AG04449 (cell line): ENCODE data around the gene CIPC.

Source experiments
- CTCF ChIA-PET: fragments of 350-600 bp; formaldehyde crosslinking; extraction: SDS; loops from one replicate; lab custom pipeline; 2021; ENCODE audit warnings: antibody characterized with exemption; lab: Yijun Ruan, JAX
- POLR2A ChIA-PET: fragments of 400-600, 350-600 bp; formaldehyde crosslinking; extraction: SDS; loops from one replicate; lab custom pipeline; 2020; ENCODE audit warnings: antibody characterized with exemption, inconsistent platforms; lab: Yijun Ruan, JAX
- DNase-seq: peaks from one replicate; pipeline ENCODE4 v3.0.0-alpha.2; 2010; ENCODE audit warnings: low read depth, low spot score
- H3K4me3 ChIP-seq: 2 replicates; pipeline ENCODE4 v1.5.1; 2011; ENCODE audit warnings: low read depth, mild to moderate bottlenecking, control low read depth, low read length
- TF ChIP-seq, protein P1 (sequence below): IDR thresholded peaks from one replicate; pipeline ENCODE4 v1.5.1; 2011; ENCODE audit warnings: mild to moderate bottlenecking, moderate library complexity, low read length, control low read depth, inconsistent platforms; ENCODE audit not compliant: insufficient read depth; ENCODE audit errors: missing control alignments

Gene CIPC

DNA sequence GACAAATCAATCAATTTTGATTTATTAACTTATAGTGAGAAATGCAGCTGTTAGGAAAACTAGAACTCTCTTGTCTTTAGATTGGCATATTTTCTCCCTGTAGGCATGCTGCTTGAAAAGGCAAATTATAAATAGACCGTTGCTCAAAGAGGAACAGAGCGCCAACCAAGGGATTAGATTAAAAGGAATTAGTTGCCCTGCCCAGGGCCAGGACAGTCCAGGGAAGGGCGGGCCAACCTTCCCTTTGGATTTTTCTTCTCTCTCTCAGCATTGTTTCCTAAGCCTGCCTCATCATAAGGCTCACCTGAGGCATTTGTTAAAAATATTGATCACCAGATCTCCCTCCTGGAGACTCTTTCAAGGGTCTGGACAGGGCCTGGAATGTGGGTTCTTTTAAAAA is 8.6 kb downstream of the CIPC start:
- H3K4me3 ChIP-seq: no peak overlapping the region
- no peak for DNase-seq
- CTCF ChIA-PET: interaction anchor here (1.3 kb wide), 1 partner anchor 209 kb away, joined by 4 read pairs; no protein-coding TSS in a partner anchor
- TF ChIP-seq, protein P1, sequence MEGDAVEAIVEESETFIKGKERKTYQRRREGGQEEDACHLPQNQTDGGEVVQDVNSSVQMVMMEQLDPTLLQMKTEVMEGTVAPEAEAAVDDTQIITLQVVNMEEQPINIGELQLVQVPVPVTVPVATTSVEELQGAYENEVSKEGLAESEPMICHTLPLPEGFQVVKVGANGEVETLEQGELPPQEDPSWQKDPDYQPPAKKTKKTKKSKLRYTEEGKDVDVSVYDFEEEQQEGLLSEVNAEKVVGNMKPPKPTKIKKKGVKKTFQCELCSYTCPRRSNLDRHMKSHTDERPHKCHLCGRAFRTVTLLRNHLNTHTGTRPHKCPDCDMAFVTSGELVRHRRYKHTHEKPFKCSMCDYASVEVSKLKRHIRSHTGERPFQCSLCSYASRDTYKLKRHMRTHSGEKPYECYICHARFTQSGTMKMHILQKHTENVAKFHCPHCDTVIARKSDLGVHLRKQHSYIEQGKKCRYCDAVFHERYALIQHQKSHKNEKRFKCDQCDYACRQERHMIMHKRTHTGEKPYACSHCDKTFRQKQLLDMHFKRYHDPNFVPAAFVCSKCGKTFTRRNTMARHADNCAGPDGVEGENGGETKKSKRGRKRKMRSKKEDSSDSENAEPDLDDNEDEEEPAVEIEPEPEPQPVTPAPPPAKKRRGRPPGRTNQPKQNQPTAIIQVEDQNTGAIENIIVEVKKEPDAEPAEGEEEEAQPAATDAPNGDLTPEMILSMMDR: no peak
- POLR2A ChIA-PET: no interaction called here

DNA sequence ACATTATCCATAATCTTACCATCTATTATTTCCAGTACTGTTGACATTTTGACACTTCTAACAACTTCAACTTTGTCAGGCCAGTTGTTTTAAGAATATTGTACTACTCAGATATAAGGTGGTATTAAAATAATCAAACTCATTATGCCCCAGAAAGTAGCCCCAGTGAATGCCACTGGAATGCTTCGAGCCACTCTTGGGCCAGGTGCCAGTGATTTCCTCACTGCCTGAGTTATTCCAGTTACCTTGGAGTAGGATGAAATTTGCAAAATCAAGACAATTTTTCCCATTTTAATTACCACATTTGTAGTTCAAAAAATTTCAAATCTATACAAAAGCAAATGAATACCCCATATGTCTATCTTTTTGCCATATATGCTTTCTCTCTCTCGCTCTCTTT is 9.2 kb downstream of the CIPC start:
- POLR2A ChIA-PET: no interaction called here
- CTCF ChIA-PET: interaction anchor here (4.8 kb wide), 1 partner anchor 16 kb away, joined by 18 read pairs; no protein-coding TSS in a partner anchor

DNA sequence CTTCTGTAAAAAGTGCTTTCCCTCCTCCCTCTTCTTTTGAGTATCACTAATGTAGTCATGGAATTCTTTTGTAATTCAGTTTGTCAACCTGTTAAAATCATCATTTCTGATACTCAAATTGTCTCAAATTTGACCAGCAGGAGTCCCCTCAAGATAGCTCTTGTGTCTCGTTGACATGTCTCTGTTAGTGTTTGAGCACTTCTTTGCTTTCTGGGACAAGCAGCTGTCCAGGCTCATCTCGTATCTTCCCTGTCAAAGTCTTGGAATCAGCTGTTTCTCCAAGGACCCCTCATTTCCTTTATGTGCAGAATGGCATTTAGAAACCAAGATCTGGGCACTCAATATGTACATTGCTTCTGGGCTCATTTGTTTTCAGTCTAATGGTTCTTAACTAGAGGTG is 10.7 kb downstream of the CIPC start:
- TF ChIP-seq, protein P1: no peak
- ChIA-PET CTCF (interaction anchor here (1.9 to 4.8 kb wide), 3 partner anchors 9 to 232 kb away, joined by 7 to 18 read pairs (median 16); partner anchors contain the start of gene CIPC), POLR2A (no interaction called here)
- no peak overlapping the region for H3K4me3 ChIP-seq
- no peak for DNase-seq

More for the DNA sequence above, 9.2 kb downstream of the CIPC start:
- DNase-seq: no peak
- no peak overlapping the region for H3K4me3 ChIP-seq
- TF ChIP-seq, protein P1: no peak

DNA sequence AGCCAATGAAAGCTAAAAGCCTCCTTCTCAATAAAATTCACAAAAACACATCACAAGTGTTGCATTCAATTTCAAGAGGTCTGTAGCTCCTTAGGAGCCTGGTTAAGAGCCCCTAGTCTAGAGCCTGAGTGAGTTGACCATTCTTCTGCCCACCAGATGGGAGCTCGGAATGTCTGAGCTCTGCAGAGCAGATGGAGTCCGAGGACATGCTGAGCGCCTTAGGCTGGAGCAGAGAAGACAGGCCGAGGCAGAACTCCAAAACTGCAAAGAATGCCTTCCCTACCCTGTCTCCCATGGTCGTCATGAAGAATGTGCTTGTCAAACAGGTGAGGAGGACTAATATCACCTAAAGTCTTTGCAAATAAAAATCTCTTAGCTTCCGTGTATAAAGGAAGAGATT is 11.6 kb downstream of the CIPC start:
- no peak overlapping the region for H3K4me3 ChIP-seq
- ChIA-PET POLR2A (no interaction called here), CTCF (interaction anchor here (1.2 to 4.8 kb wide), 6 partner anchors 10 to 233 kb away, joined by 3 to 18 read pairs (median 6); partner anchors contain the start of gene CIPC)
- TF ChIP-seq, protein P1: no peak
- DNase-seq: no peak

DNA sequence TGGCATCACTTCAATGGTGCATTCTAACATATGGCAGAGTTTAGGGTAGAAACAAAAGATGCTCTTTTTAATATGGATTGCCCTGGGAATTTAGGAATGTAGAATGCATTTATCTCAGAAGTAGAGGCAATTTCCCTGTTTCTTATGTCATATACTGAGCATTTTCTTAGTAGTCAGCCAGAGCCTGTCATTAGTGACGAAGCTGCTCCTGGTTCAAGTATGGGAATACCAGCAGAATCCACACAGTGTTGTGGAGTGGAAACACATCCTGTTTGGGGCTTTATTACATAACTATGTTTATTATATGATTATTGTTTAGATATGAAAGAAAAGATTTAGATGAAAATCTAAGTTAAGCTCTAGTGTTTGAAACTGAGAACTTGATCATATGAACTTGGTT is 12.2 kb downstream of the CIPC start:
- CTCF ChIA-PET: interaction anchor here (0.9 to 4.8 kb wide), 6 partner anchors 10 to 197 kb away, joined by 3 to 18 read pairs (median 4); partner anchors contain the start of gene CIPC
- TF ChIP-seq, protein P1: no peak
- no peak overlapping the region for H3K4me3 ChIP-seq
- no peak for DNase-seq
- POLR2A ChIA-PET: no interaction called here

DNA sequence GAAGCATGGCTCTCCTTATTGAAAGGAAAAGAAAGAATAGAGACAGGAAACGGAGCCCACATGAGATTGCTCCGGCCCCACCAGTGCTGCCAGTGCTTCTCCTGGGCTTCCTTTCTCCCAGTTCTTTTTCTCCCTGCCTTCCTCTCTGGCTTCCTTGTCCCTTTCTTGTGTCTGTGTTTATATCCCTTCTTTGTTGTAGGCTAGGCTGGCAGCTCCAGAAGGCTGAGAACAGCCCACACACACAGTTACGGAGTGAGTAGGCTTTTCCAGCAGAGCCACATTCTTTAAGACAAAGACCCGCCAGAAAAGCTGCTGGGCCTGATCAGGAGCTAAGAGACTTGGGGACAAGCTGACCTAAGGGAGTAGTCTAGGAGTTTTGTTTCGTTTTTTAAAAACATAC is 13.0 kb downstream of the CIPC start:
- H3K4me3 ChIP-seq: no peak overlapping the region
- TF ChIP-seq, protein P1: no peak
- no peak for DNase-seq
- CTCF ChIA-PET: interaction anchor here (0.9 to 4.8 kb wide), 6 partner anchors 11 to 238 kb away, joined by 3 to 18 read pairs (median 4); partner anchors contain the start of gene CIPC
- POLR2A ChIA-PET: no interaction called here
